SH-SY5Y (cell line): ENCODE results near the gene SF3A1.

Experiments
- GATA2 ChIP-seq: IDR thresholded peaks from 2 replicates; pipeline ENCODE4 v1.6.1; 2011; ENCODE audit warnings: mild to moderate bottlenecking, low read depth, low read length
- GATA3 ChIP-seq: IDR thresholded peaks from 2 replicates; pipeline ENCODE4 v1.6.1; 2011; ENCODE audit warnings: low read depth, mild to moderate bottlenecking, low read length, moderate library complexity

DNA sequence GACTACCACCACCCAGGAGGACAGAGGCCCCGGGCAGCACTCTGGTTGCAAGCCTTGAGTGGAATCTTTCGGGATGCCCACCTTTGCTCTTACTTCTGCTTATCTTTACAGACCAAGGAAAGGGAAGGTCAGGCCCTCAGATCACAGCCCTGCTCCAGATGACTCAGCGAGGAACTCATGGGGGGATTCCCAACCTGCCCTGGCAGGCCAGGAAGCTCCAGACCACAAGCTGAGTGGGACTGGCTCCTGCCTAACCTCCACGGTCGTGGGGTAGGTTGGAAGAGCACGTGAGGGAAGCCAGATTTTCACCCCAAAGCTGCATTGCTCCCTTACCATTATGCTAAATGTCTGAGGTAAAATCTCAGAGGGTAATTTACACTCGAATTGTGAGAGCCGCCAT lies 41.8 kb downstream of the SF3A1 start:
- no peak for TF ChIP-seq GATA2
- TF ChIP-seq GATA3: no peak
